Measurements from ENCODE around the gene RFTN1. TPM values are rescaled to one million over a fixed set of nuclear protein-coding genes. Genes with fewer than 3 reads are reported as not detected.
A peak's percentile ranks its signal among the peaks of the same experiment; 100 is the strongest.

RFTN1 gene
- total RNA-seq, 6 experiments from 2014 or later = 15.1 to 36.0 (median 19.8) TPM

GRCh38 chr3:16551342-16551976 is 38.0 kb upstream of the RFTN1 start:
- no peaks in the 10 kb centered on the region for H3K36me3 ChIP-seq
- DNase-seq = no peak
- H3K4me1 ChIP-seq = peaks cover 0 to 4% (median 0%) of the 10 kb centered on the region in 4 donors
- no peak for ATAC-seq
- intact Hi-C loops (cut with DNase I) = loop anchor here in 1 of 2 donors (10.0 kb wide), 1 partner anchor 267 kb away; no protein-coding TSS in a partner anchor
- H3K9me3 ChIP-seq = no peaks in the 10 kb centered on the region
- no peak for TF ChIP-seq CTCF (IDR thresholded peaks at IDR 0.05)
- TF ChIP-seq POLR2A (IDR thresholded peaks at IDR 0.05) = no peak
- H3K27ac ChIP-seq = no peak overlapping the region
- H3K4me3 ChIP-seq = no peak overlapping the region
- no peaks in the 10 kb centered on the region for H3K27me3 ChIP-seq
- 76% methylated on average over 4 of the region's 4 CpGs for WGBS (ENCODE audit: insufficient coverage, low coverage, low lambda C conversion rate, missing lambda C conversion rate)

GRCh38 chr3:16550676-16551341 is 37.3 kb upstream of the RFTN1 start:
- H3K9me3 ChIP-seq = no peaks in the 10 kb centered on the region
- peaks cover 0 to 4% (median 0%) of the 10 kb centered on the region in 4 donors for H3K4me1 ChIP-seq
- peak overlapping the region in 2 of 3 donors; percentile 32 to 46 for H3K4me3 ChIP-seq
- TF ChIP-seq CTCF (IDR thresholded peaks at IDR 0.05) = peak; percentile 82 to 95 (median 85)
- TF ChIP-seq POLR2A (IDR thresholded peaks at IDR 0.05) = no peak
- no peak overlapping the region for H3K27ac ChIP-seq
- H3K27me3 ChIP-seq = no peaks in the 10 kb centered on the region
- DNase-seq (peak in 2 of 3 donors; percentile 35 to 73), ATAC-seq (peak; percentile 98 to 99 (median 98))
- 0% methylated on average over 6 of the region's 7 CpGs for WGBS (ENCODE audit: insufficient coverage, low coverage, low lambda C conversion rate, missing lambda C conversion rate)
- intact Hi-C loops (cut with DNase I) = loop anchor here in 1 of 2 donors (10.0 kb wide), 1 partner anchor 266 kb away; no protein-coding TSS in a partner anchor
- H3K36me3 ChIP-seq = no peaks in the 10 kb centered on the region

- no peak for TF ChIP-seq CTCF (IDR thresholded peaks at IDR 0.05)
- no peak for TF ChIP-seq POLR2A (IDR thresholded peaks at IDR 0.05)
- DNase-seq (peak in 2 of 3 donors; percentile 27 to 60), ATAC-seq (peak; percentile 79 to 85 (median 82))
- Histone ChIP-seq H3K36me3 (no peaks in the 10 kb centered on the region), H3K4me1 (peaks cover 0 to 4% (median 0%) of the 10 kb centered on the region in 4 donors), H3K4me3 (peak overlapping the region in 2 of 3 donors; percentile 32 to 46), H3K9me3 (no peaks in the 10 kb centered on the region), H3K27me3 (no peaks in the 10 kb centered on the region), H3K27ac (no peak overlapping the region)
- intact Hi-C loops (cut with DNase I) = loop anchor here in 1 of 2 donors (10.0 kb wide), 1 partner anchor 265 kb away; no protein-coding TSS in a partner anchor
- 11% methylated on average over 4 of the region's 4 CpGs for WGBS (ENCODE audit: insufficient coverage, low coverage, low lambda C conversion rate, missing lambda C conversion rate)
Observed at GRCh38 chr3:16550305-16550675, 36.8 kb upstream of the RFTN1 start.

GRCh38 chr3:16548721-16549120 is 35.2 kb upstream of the RFTN1 start:
- no peak for TF ChIP-seq POLR2A (IDR thresholded peaks at IDR 0.05)
- no peak for TF ChIP-seq CTCF (IDR thresholded peaks at IDR 0.05)
- Histone ChIP-seq H3K4me1 (peaks cover 0 to 4% (median 0%) of the 10 kb centered on the region in 4 donors), H3K36me3 (no peaks in the 10 kb centered on the region), H3K27me3 (no peaks in the 10 kb centered on the region), H3K9me3 (no peaks in the 10 kb centered on the region), H3K27ac (no peak overlapping the region), H3K4me3 (no peak overlapping the region)
- no peak for ATAC-seq
- intact Hi-C loops (cut with DNase I) = loop anchor here in 1 of 2 donors (10.0 kb wide), 1 partner anchor 264 kb away; no protein-coding TSS in a partner anchor
- WGBS (ENCODE audit: insufficient coverage, low coverage, low lambda C conversion rate, missing lambda C conversion rate) = 76% methylated on average over 4 of the region's 4 CpGs
- DNase-seq = no peak
